RPMI7951 (cell line): Measurements from ENCODE around the gene IL17A. TPM values are rescaled to one million over a fixed set of nuclear protein-coding genes. Genes with fewer than 3 reads are reported as not detected.

Experiments
- DNase-seq: peaks from one replicate; pipeline ENCODE4 v3.0.0-alpha.2; 2012; ENCODE audit warnings: low read depth
- total RNA-seq: library from RNA; depleted of rRNA; stranded (reverse); fragments of >200 nt; shearing (Covaris generic); gene quantifications from 2 replicates; pipeline ENCODE4 v1.2.3, GENCODE V29; 2014; rRNA removed

Gene IL17A
- 0.10 and 0.12 TPM in 2 replicates for total RNA-seq

DNA sequence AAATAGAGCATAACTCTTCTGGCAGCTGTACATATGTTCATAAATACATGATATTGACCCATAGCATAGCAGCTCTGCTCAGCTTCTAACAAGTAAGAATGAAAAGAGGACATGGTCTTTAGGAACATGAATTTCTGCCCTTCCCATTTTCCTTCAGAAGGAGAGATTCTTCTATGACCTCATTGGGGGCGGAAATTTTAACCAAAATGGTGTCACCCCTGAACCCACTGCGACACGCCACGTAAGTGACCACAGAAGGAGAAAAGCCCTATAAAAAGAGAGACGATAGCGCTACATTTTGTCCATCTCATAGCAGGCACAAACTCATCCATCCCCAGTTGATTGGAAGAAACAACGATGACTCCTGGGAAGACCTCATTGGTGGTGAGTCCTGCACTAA is at the start of gene IL17A:
IL17A (plus strand) TSS at position 301 of the 400 bp plus-strand sequence; CDS start at position 358, 57 bp downstream.
- no peak for DNase-seq

GRCh38 chr6:52136934-52137467 is 49.2 kb upstream of the IL17A start:
- no peak for DNase-seq

DNA sequence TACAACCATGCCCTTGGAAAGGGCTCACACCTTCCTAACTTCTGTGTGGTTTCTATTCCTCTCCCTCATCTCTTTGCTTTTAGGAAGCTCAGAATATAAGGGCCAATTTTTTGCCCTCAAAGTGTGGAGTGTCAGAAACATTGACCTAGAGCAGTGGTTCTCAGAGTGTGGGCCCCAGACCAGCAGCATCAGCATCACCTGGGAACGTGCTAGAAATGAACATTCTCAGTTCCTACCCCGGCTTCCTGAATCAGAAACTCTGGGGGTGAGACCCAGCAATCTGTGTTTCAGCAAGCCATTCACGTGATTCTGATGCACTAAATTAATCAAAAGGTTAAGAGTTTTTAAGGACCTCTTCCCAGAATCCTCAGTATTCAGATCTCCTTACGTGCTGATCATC is 47.9 kb upstream of the IL17A start:
- DNase-seq = no peak

DNA sequence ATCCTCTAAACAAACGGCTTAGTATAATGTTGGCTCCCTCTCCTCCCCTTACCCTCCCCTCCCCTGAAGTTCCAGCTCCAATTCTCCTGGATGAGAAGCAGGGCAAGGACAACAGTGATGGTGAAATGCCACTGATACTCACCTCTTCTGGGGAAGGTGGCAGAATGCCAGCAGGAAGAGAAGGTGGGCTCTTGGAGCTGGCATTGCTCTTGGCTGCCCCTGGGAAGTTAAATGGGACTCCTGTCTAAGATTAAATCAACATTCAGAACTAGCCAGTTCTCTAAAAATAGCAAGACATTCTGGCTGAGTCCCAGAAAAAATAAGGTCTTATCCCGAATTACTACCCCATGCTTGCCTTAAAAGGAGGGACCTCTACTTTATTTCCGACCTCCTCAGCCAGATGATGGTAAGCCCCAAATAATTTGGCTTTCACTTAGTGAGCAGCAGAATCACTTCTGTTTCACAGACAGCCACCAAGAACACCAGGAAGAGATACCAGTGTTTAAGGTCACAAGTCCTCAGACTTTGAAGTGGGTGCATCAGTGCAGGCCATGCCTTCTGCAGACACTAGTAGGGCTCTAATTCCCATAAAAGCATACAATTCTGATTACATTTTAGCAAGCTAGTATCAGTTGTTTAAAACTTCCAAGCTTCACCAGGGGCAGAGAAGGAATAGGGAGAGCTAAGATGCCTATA is 46.0 kb upstream of the IL17A start:
- peak; percentile 86 for DNase-seq

GRCh38 chr6:52141596-52141995 is 44.6 kb upstream of the IL17A start:
- no peak for DNase-seq

DNA sequence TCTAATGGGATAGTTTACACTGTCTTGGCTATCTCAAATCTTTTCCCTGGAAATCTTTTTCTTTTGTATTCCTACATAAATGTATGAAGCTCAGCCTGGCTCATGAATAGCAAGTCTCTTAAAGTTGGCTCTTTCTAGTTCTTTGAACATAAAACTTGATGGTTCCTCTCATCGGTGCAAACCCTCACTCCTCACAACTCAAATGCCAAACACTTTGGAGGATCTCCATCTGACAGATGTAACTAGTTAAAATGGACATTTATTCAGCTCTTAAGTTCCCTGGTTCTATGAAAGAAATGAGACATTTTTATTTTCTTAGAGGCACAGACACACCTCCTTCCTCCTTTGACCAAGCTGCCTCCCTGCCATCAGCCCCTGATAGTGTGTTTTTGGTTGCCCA is 43.6 kb upstream of the IL17A start:
- DNase-seq = no peak

DNA sequence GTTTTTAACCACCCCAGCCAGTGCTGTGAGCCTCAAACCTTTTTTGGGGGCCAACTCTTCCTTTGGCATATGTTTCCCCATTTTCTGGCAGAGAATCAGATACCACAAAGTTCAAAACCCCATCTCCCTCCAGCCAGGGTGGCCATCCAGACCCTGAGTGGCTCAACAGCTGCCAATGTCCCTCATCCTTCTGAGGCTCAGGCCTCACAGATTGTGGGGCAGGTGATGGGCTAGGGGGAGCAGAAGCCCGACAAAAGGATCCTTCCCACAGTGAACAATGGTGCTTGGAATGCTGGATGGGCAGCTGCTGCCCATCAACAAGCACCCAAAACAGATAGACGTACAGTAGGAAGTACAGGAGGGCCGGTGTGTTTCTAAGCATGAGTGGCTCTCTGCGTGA is 42.6 kb upstream of the IL17A start:
- DNase-seq = no peak

DNA sequence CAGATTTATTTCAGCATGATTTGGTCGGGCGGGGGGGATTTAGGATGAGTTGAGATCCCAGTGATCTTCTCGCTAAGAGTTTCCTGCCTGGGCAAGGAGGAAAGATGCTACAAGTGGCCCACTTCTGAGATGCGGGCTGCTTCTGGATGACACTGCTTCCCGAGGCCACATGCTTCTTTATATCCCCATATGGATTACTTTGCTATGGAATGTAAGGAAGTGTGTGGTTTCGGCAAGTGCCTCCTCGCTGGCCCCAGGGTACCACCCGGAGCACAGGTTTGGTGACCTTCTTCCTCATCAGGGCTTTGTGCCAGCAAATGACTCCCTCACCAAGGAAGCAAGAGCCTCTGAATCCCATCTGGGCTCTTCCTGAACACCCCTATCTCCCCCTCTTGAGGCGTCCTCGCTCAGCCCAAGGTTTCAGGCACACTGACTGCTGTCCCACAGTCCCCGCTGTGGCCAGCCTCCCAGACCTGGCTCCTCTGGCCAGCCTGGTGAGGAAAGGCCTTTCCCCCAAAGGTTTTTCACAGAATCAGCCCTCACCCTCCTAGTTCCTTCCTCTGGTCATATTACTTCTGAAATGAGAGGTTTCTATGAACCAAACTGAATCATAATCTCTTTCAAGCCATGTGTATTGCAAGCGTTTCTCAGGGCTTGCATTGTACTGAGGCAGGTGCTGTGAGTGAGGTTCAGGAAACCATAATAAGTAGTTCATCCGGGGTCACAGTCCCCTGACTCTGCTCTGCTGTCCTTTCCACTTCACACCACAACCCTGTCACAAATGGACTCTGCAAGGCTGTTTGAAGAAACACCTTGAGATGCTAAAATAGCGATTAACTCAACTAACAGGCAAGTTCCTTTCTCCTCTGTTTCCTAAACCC is 41.7 kb upstream of the IL17A start:
- DNase-seq = peak; percentile 92

DNA sequence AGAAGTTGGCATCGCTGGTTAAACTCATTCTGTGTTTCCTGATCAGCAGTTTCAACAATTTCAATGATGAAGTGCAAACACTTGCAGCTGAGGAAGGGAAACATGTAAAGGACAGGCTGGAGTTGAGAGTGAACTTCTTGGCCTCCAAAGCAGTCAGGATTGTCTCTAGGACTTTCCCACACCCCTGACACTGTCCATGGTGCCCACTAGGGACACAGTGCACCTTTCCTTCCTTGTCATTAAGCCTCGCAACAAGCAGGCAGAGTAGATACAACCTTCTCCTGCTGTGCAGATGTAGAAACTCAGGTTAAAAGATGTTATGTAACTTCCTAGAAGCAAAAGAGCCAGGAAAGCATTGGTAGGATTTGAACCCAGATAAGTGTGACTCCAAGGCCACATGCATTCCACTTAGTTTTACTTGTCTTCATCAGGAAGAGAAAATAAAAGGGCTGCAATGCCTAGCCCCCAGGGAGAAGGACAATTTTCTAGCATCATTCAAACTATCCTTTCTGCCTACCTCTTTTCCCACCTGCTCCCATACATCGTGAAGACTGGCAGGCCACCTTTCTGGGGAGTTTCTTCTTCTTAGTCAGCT is 39.2 kb upstream of the IL17A start:
- DNase-seq = no peak

DNA sequence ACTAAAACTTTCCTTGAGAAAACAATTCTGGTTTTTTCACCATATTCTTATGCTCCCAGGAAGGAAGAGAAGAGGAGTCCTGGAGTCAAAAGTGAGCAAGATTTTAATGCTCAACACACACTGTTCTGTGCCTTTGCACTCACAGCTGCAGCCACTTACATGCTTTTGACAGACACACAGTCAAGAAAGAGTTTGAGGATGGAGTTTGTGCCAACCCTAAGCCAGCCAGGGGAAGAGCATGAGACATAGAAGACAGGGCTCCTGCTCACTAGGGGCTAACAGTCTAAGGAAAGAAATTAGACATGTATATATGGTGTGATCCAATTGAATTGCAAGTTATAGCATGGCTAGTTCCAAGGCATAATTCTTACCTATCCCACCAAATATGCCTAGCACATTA is 37.1 kb upstream of the IL17A start:
- DNase-seq = no peak

GRCh38 chr6:52149949-52150348 is 36.2 kb upstream of the IL17A start:
- no peak for DNase-seq

GRCh38 chr6:52152070-52152423 is 34.1 kb upstream of the IL17A start:
- no peak for DNase-seq

DNA sequence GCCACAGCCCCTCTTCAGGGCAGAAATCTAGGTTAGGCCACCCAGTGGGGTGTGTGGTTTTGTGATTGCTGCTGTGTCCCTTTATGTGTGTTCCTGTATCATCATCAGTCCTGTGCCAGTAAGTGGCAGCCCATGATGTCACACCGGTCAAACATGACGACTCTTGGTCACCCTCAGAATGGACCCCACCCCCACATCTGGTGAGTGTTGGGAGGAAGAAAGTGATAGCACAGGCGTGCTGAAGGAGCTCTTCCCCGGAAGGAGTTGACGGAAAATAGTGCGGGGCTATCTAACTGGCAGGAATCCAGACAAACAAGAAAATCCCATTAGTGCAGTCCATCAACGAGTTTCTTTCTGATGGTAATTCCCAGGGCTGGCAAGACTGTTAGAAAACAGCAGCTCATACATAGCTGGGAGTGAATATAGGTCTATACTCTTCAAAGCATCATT is 33.4 kb upstream of the IL17A start:
- no peak for DNase-seq

GRCh38 chr6:52154381-52154780 is 31.8 kb upstream of the IL17A start:
- no peak for DNase-seq

DNA sequence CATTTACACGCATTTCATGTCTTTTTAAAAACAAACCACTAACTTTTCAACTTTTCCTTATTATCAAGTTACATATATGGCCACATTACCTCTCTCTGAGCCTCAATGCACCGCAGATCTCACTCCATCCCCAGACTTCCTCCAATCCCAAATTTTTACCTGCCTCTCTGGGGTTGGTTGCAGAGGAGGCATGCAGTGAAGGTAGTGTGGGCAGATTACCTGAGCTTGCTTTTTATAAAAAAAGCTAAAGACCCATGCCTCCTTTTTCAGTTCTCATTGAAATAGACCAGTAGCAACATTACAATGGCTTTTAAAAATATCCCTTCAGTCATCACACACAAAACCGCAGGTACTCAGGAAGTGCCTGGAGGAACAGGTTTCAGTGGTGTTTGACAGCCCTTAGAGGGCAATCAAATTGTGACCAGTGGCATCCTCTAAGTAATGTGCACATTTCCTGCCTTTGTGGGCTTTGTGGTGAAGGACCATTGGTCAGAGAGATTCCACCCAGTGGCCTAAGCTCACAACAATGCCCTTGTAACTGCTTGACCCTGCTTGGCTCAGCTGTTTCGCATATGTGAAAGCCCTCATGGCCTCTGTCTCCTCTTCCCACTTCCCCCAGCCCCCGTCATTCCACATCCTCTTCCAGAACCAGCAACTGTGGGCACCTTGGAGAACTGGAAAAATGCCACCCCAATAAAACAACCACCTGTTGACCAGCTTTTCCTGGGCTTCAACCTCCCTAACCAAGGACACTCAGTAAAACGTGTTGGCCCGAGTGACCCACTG is 30.2 kb upstream of the IL17A start:
- DNase-seq = peak; percentile 100

GRCh38 chr6:52157301-52157941 is 28.8 kb upstream of the IL17A start:
- DNase-seq = peak; percentile 97

DNA sequence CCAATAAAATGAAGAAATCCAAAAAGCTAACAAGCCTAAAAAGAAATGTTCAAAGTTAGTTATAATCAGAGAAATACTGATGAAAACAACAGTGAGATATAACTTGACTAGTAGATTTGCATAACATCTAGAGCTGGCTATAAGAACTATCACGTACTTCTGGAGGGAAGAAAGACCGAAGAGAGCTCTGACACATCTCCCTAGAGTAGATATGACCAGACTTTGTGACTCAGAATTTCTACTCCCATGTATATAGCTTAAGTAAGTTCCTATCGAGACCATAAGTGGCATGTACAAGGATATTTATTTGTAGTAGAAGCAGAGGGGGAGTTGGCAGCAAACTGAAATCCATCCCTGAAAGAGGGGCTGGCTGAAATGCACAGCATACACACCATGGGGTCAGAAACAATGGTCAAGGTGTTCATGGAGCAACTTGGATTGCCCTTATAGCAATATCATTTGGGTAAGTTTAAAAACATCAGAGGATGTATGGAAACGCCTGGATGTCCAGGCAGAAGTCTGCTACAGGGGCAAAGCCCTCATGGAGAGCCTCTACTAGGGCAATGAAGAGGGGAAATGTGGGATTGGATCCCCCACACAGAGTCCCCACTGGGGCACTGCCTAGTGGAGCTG is 25.6 kb upstream of the IL17A start:
- DNase-seq = peak; percentile 40

DNA sequence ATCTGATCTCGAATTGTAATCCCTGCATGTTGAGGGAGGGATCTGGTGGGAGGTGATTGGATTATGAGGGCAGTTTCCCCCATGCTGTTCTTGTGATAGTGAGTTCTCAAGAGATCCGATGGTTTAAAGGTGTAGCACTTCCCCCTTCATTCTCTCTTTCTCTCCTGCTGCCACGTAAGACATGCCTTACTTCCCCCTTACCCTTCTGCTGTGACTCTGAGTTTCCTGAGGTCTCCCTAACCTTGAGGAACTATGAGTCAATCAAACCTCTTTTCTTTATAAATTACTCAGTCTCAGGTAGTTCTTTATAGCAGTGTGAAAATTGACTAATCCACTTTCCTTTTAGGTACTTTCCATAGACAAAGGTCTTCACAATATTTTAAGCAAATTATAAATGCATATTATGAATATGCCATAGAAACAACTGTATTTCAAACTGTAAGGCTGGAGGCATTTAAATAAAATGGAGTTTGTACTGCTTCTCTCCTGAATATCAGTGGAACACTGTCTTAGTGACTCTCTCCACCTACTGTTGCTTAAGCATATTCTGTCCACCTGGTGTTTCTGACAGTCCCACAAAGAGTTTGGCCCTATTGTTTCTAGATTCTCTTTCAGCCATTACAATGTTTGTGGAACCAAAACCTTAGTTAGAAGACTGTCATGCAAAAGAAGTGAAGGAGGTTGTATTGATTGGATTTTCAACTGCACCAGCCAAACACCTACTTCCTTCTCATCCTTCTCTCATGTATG is 24.3 kb upstream of the IL17A start:
- DNase-seq = no peak

GRCh38 chr6:52162940-52163908 is 23.0 kb upstream of the IL17A start:
- peak; percentile 58 for DNase-seq
